Loucy (cell line): ENCODE measurements around the gene GUCD1.

Experiments used
- EZH2phosphoT487 ChIP-seq: fragments of 200-600 bp; IDR thresholded peaks from 2 replicates; pipeline ENCODE4 v1.6.1; 2018; ENCODE audit warnings: antibody characterized with exemption, mild to moderate bottlenecking, moderate library complexity, borderline replicate concordance
- TF ChIP-seq, protein P1 (sequence below): fragments of 200-600 bp; sonication (generic); conservative IDR thresholded peaks from 2 replicates; pipeline ENCODE4 v1.5.1; 2014; ENCODE audit warnings: mild to moderate bottlenecking, antibody characterized with exemption, low read length

DNA sequence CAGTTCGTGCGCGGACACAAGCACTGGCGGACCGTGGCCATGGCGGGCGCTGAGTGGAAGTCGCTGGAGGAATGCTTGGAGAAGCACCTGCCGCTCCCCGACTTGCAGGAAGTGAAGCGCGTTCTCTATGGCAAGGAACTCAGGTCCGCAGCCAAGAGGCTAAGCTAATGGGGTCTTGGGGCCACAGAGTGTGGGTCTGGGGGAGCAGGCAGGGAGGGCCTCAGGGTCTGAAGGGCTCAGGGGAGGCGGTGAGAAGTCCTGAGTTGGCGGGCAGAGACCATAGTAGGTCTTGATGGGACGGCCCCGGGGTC, 59.6 kb downstream of the GUCD1 start:
- TF ChIP-seq, protein P1, sequence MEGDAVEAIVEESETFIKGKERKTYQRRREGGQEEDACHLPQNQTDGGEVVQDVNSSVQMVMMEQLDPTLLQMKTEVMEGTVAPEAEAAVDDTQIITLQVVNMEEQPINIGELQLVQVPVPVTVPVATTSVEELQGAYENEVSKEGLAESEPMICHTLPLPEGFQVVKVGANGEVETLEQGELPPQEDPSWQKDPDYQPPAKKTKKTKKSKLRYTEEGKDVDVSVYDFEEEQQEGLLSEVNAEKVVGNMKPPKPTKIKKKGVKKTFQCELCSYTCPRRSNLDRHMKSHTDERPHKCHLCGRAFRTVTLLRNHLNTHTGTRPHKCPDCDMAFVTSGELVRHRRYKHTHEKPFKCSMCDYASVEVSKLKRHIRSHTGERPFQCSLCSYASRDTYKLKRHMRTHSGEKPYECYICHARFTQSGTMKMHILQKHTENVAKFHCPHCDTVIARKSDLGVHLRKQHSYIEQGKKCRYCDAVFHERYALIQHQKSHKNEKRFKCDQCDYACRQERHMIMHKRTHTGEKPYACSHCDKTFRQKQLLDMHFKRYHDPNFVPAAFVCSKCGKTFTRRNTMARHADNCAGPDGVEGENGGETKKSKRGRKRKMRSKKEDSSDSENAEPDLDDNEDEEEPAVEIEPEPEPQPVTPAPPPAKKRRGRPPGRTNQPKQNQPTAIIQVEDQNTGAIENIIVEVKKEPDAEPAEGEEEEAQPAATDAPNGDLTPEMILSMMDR: no peak
- TF ChIP-seq EZH2phosphoT487: no peak
